Lung (tissue), 12 donors: ENCODE results near the gene ZNF821. TPM values are rescaled to one million over a fixed set of nuclear protein-coding genes. Genes with fewer than 3 reads are reported as not detected.
A peak's percentile ranks its signal among the peaks of the same experiment; 100 is the strongest.

Experiments
- ATAC-seq: fragments of 200-7000 bp; cut with Tn5 transposase; one replicate; pipeline ENCODE4 v1.9.1; 2020; ENCODE audit warnings: moderate number of reproducible peaks; ENCODE audit not compliant: insufficient read depth, low FRiP score
- DNase-seq, 3 donors: peaks; one replicate each; pipeline ENCODE4 v3.0.0-alpha.2; 2013 to 2017
- H3K27ac ChIP-seq, 2 donors: one replicate each; pipeline ENCODE4 v1.5.1; 2013; ENCODE audit warnings: mild to moderate bottlenecking in 2 of 2, moderate library complexity in 2 of 2, control low read depth in 1 of 2, inconsistent platforms in 1 of 2, low read depth in 1 of 2, low read length in 1 of 2
- H3K27me3 ChIP-seq, 3 donors: one replicate each; pipeline ENCODE4 v1.5.1; 2013; ENCODE audit warnings: low read length in 2 of 3; ENCODE audit not compliant: control insufficient read depth in 3 of 3, insufficient read depth in 3 of 3
- H3K36me3 ChIP-seq, 4 donors: one replicate each; pipeline ENCODE4 v1.5.1; 2013; ENCODE audit warnings: low read length in 4 of 4, mild to moderate bottlenecking in 1 of 4, moderate library complexity in 1 of 4; ENCODE audit not compliant: control insufficient read depth in 4 of 4, insufficient read depth in 4 of 4
- H3K4me1 ChIP-seq, 5 donors: one replicate each; pipeline ENCODE4 v1.5.1; 2013; ENCODE audit warnings: low read length in 5 of 5, mild to moderate bottlenecking in 2 of 5, moderate library complexity in 1 of 5; ENCODE audit not compliant: control insufficient read depth in 5 of 5, insufficient read depth in 5 of 5
- H3K4me3 ChIP-seq: one replicate; pipeline ENCODE4 v1.5.1; 2013; ENCODE audit warnings: mild to moderate bottlenecking, control low read depth, moderate library complexity
- H3K9ac ChIP-seq, 2 donors: one replicate each; pipeline ENCODE4 v1.5.1; 2013; ENCODE audit warnings: low read length in 2 of 2, control low read depth in 1 of 2; ENCODE audit not compliant: insufficient read depth in 1 of 2
- H3K9me3 ChIP-seq, 4 donors: one replicate each; pipeline ENCODE4 v1.5.1; 2013; ENCODE audit warnings: low read length in 3 of 4, mild to moderate bottlenecking in 1 of 4, moderate library complexity in 1 of 4; ENCODE audit not compliant: control insufficient read depth in 4 of 4, insufficient read depth in 3 of 4
- WGBS, 2 donors: extraction: QIAGEN DNeasy Blood & Tissue Kit; methylation state at CpG; one replicate each; pipeline ENCODE4 v1.1.7; 2013; 5-methylcytosine and 5-hydroxymethylcytosine counted together
- polyA plus RNA-seq, 2 donors: library from polyadenylated mRNA; stranded (reverse); fragments of 200-250 nt; gene quantifications; one replicate each; pipeline ENCODE4 v1.2.1, GENCODE V29; 2013
- total RNA-seq, 2 donors: library from RNA; depleted of rRNA in 1 of 2; stranded (reverse); fragments of >200 nt in 1 of 2; gene quantifications; one replicate each; pipeline ENCODE4 v1.2.1, GENCODE V29; 2014 to 2021
- TF ChIP-seq, protein P1 (sequence below): IDR thresholded peaks from 2 replicates; pipeline ENCODE4 v1.5.1; 2012; ENCODE audit warnings: mild to moderate bottlenecking; ENCODE audit errors: control extremely low read depth, extremely low read depth
- donor health status: control.
- donor health status: control.
- donor health status: Bipolar disorder and iron deficiency.
- donor health status: healthy.
- donor health status: DM: yes; HTN: yes; CAD: no.

The ZNF821 gene
- total and polyA plus RNA-seq, 4 donors = 3.7 to 9.8 (median 6.7) TPM

DNA sequence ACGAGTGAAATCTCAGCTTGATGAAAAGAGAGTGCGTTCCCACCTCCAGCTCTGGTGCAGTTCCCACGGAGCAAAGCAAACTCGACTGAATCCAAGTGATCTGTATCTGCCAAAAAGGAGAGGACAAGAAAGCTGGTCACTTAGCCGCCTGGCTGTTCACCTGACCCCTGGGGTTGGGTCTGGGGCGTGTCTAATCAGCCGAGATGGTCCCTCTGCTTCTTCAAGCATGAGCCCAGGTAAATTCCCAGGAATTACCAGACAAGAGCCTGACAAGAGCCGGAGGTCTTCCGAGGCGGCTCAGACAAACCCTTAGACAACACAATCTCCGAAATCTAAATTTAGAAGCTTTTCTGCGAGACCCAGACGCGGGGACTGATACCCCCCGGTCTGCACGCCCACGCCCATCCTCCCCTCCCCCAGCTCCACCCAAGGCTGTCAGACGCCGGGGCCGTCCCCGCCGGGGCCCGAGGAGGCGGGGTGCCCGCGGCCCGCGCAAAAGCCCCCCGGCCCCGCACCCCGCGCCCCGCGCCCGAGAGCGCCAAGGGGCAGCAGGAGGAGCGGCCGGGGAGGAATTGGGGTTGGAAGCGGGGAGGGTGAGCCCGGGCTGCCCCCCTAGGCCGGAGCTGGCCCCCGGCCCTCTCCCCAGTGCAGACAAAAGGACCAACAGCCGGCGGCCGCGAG, 674 bp downstream of the ZNF821 start:
- no peaks in the 10 kb centered on the region for H3K27me3 ChIP-seq
- 1% methylated on average over 33 to 46 of the region's 46 CpGs for WGBS, 2 donors
- DNase-seq (peak; percentile 54 to 69 (median 59)), ATAC-seq (peak; percentile 7)
- H3K9ac ChIP-seq = peak overlapping the region in 1 of 2 donors; percentile 70
- peak overlapping the region; percentile 82 for H3K4me3 ChIP-seq
- H3K9me3 ChIP-seq = no peaks in the 10 kb centered on the region
- peaks cover 0 to 9% (median 0%) of the 10 kb centered on the region in 5 donors for H3K4me1 ChIP-seq
- H3K36me3 ChIP-seq = peaks cover 0 to 23% (median 9%) of the 10 kb centered on the region in 4 donors
- TF ChIP-seq, protein P1, sequence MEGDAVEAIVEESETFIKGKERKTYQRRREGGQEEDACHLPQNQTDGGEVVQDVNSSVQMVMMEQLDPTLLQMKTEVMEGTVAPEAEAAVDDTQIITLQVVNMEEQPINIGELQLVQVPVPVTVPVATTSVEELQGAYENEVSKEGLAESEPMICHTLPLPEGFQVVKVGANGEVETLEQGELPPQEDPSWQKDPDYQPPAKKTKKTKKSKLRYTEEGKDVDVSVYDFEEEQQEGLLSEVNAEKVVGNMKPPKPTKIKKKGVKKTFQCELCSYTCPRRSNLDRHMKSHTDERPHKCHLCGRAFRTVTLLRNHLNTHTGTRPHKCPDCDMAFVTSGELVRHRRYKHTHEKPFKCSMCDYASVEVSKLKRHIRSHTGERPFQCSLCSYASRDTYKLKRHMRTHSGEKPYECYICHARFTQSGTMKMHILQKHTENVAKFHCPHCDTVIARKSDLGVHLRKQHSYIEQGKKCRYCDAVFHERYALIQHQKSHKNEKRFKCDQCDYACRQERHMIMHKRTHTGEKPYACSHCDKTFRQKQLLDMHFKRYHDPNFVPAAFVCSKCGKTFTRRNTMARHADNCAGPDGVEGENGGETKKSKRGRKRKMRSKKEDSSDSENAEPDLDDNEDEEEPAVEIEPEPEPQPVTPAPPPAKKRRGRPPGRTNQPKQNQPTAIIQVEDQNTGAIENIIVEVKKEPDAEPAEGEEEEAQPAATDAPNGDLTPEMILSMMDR = no peak
- H3K27ac ChIP-seq = peak overlapping the region; percentile 76 to 85

DNA sequence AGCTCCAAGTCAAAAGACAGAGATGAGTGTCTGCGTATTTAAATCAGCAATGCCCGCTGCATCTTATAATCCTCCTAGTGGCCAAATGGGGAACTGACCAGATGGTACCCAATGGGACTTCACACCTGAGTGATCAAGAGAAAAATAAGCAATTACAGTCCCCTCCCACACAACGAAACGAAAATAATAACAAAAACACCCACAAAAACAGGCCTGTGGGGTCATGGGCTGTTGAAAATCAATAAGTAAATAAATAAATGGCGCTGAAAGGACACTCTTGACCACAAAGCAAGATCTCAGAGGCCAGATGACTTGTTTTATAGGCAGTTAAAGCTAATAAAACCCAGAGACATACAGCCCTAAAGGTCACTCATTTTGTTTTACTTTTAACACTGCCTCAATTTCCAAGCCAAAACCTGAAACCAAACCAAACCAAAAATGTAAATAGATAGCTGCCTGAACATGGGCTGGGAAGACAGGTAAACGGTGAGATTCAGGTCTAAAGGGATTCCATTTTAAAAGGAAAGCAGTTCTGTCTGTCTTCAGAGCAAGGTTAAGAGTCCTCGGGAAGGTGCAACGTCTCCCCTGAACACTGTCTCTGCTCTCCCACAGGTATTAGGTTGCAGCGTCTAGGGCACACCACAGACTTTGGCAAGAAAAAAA, 1.3 kb downstream of the ZNF821 start:
- H3K4me1 ChIP-seq = peaks cover 0 to 9% (median 0%) of the 10 kb centered on the region in 5 donors
- H3K36me3 ChIP-seq = peaks cover 0 to 24% (median 9%) of the 10 kb centered on the region in 4 donors
- TF ChIP-seq, protein P1 = peak; percentile 75
- peak overlapping the region; percentile 82 for H3K4me3 ChIP-seq
- ATAC-seq (peak; percentile 49), DNase-seq (peak; percentile 57 to 82 (median 81))
- 7 to 11% methylated on average over 9 of the region's 9 CpGs for WGBS, 2 donors
- H3K27me3 ChIP-seq = no peaks in the 10 kb centered on the region
- H3K27ac ChIP-seq = peak overlapping the region in 1 of 2 donors; percentile 32
- no peaks in the 10 kb centered on the region for H3K9me3 ChIP-seq
- H3K9ac ChIP-seq = no peak overlapping the region

DNA sequence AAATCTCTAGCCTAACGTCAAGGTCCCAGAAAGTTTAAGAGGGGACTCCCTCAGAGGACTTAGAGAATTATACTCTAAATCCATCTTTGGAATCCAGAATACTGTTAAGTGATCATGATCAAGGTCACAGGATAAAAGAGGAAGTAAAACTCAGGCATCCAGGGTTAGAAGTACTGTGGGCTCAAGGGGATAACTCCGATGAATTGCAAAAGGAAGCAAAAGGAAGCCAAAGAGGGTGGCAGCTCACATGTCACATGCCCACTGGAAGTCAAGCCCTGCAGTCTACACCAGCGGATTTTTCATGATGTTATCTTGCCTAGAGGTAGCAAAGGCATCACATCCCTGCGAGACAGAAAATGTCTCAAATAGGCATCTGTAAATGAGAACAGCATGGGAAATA, 3.8 kb downstream of the ZNF821 start:
- TF ChIP-seq, protein P1 = no peak
- DNase-seq (no peak), ATAC-seq (no peak)
- H3K27ac ChIP-seq = no peak overlapping the region
- H3K36me3 ChIP-seq = peaks cover 5 to 27% (median 10%) of the 10 kb centered on the region in 4 donors
- H3K4me3 ChIP-seq = no peak overlapping the region
- peaks cover 0 to 9% (median 0%) of the 10 kb centered on the region in 5 donors for H3K4me1 ChIP-seq
- H3K9ac ChIP-seq = no peak overlapping the region
- H3K27me3 ChIP-seq = no peaks in the 10 kb centered on the region
- no peaks in the 10 kb centered on the region for H3K9me3 ChIP-seq
- WGBS, 2 donors = 35 to 74% methylated on average over 4 of the region's 4 CpGs
